H9 (cell line): ENCODE measurements around the gene STX2. TPM values are rescaled to one million over a fixed set of nuclear protein-coding genes. Genes with fewer than 3 reads are reported as not detected.

Experiments used
- DNase-seq: peaks from one replicate; pipeline ENCODE4 v3.0.0-alpha.2; 2017
- H2AFZ ChIP-seq: one replicate; pipeline ENCODE4 v1.6.1; 2013; ENCODE audit warnings: mild to moderate bottlenecking, low read length, control low read depth, moderate library complexity
- H2AK5ac ChIP-seq: 2 replicates; pipeline ENCODE4 v1.6.1; 2013; ENCODE audit warnings: low read length, control low read depth, mixed read lengths; ENCODE audit not compliant: insufficient read length
- H2BK120ac ChIP-seq: one replicate; pipeline ENCODE4 v1.6.1; 2013; ENCODE audit warnings: low read depth, mild to moderate bottlenecking, low read length, control low read depth, inconsistent platforms; ENCODE audit not compliant: poor library complexity, severe bottlenecking
- H2BK12ac ChIP-seq: 2 replicates; pipeline ENCODE4 v1.6.1; 2013; ENCODE audit warnings: low read length, control low read depth, mixed read lengths, low read depth; ENCODE audit not compliant: insufficient read length
- H2BK15ac ChIP-seq: 2 replicates; pipeline ENCODE4 v1.6.1; 2013; ENCODE audit warnings: low read depth, low read length, control low read depth
- H2BK20ac ChIP-seq: one replicate; pipeline ENCODE4 v1.6.1; 2013; ENCODE audit warnings: low read depth, mild to moderate bottlenecking, low read length, control low read depth, inconsistent platforms; ENCODE audit not compliant: poor library complexity, severe bottlenecking
- H2BK5ac ChIP-seq: 2 replicates; pipeline ENCODE4 v1.6.1; 2013; ENCODE audit warnings: low read length, control low read depth, mixed read lengths; ENCODE audit not compliant: insufficient read length
- H3K14ac ChIP-seq: 2 replicates; pipeline ENCODE4 v1.6.1; 2013; ENCODE audit warnings: low read length, control low read depth; ENCODE audit not compliant: insufficient read depth
- H3K18ac ChIP-seq: 2 replicates; pipeline ENCODE4 v1.6.1; 2013; ENCODE audit warnings: low read depth, mild to moderate bottlenecking, mixed read lengths, low read length, control low read depth; ENCODE audit not compliant: insufficient read length
- H3K23ac ChIP-seq: 2 replicates; pipeline ENCODE4 v1.6.1; 2013; ENCODE audit warnings: low read length, control low read depth, mixed read lengths, low read depth; ENCODE audit not compliant: insufficient read length
- H3K23me2 ChIP-seq: 2 replicates; pipeline ENCODE4 v1.6.1; 2013; ENCODE audit warnings: low read depth, mild to moderate bottlenecking, mixed read lengths, low read length, control low read depth; ENCODE audit not compliant: insufficient read length, poor library complexity, severe bottlenecking
- H3K27ac ChIP-seq: 2 replicates; pipeline ENCODE4 v1.5.1; 2013; ENCODE audit warnings: low read length, control low read depth, mixed read lengths, low read depth; ENCODE audit not compliant: insufficient read length
- H3K27me3 ChIP-seq: 2 replicates; pipeline ENCODE4 v1.6.1; 2013; ENCODE audit warnings: low read length, control low read depth, inconsistent platforms; ENCODE audit not compliant: insufficient read depth
- H3K4ac ChIP-seq: 2 replicates; pipeline ENCODE4 v1.6.1; 2013; ENCODE audit warnings: low read depth, mild to moderate bottlenecking, control low read depth, inconsistent platforms, low read length, moderate library complexity
- H3K4me1 ChIP-seq: 2 replicates; pipeline ENCODE4 v1.6.1; 2013; ENCODE audit warnings: low read length, control low read depth, inconsistent platforms; ENCODE audit not compliant: insufficient read depth
- H3K4me2 ChIP-seq: 2 replicates; pipeline ENCODE4 v1.6.1; 2013; ENCODE audit warnings: low read length, control low read depth, mixed read lengths; ENCODE audit not compliant: insufficient read length, insufficient read depth
- H3K56ac ChIP-seq: 2 replicates; pipeline ENCODE4 v1.6.1; 2013; ENCODE audit warnings: low read depth, mild to moderate bottlenecking, mixed read lengths, low read length, control low read depth; ENCODE audit not compliant: insufficient read length
- H3K79me1 ChIP-seq: 2 replicates; pipeline ENCODE4 v1.6.1; 2013; ENCODE audit warnings: low read depth, mild to moderate bottlenecking, moderate library complexity, low read length, control low read depth, inconsistent platforms; ENCODE audit not compliant: insufficient read depth, poor library complexity, severe bottlenecking
- H3K79me2 ChIP-seq: 2 replicates; pipeline ENCODE4 v1.6.1; 2013; ENCODE audit warnings: low read length, control low read depth, inconsistent platforms; ENCODE audit not compliant: insufficient read depth
- H3K9ac ChIP-seq: 2 replicates; pipeline ENCODE4 v1.6.1; 2013; ENCODE audit warnings: low read length, control low read depth, mixed read lengths; ENCODE audit not compliant: insufficient read length; ENCODE audit errors: extremely low read depth
- H3K9me3 ChIP-seq: one replicate; pipeline ENCODE4 v1.6.1; 2013; ENCODE audit warnings: low read depth, low read length, inconsistent platforms; ENCODE audit not compliant: control insufficient read depth
- H3T11ph ChIP-seq: one replicate; pipeline ENCODE4 v1.6.1; 2013; ENCODE audit warnings: mild to moderate bottlenecking, low read length, control low read depth, inconsistent platforms
- H4K20me1 ChIP-seq: one replicate; pipeline ENCODE4 v1.6.1; 2013; ENCODE audit not compliant: control insufficient read depth, insufficient read length, insufficient read depth
- H4K5ac ChIP-seq: 2 replicates; pipeline ENCODE4 v1.6.1; 2013; ENCODE audit warnings: low read depth, mild to moderate bottlenecking, mixed read lengths, low read length, control low read depth; ENCODE audit not compliant: insufficient read length
- H4K8ac ChIP-seq: replicated peaks from 2 replicates; pipeline ENCODE4 v1.6.1; 2013; ENCODE audit warnings: low read length, control low read depth, mixed read lengths, low read depth; ENCODE audit not compliant: insufficient read length
- H4K91ac ChIP-seq: 2 replicates; pipeline ENCODE4 v1.6.1; 2013; ENCODE audit warnings: low read depth, mild to moderate bottlenecking, moderate library complexity, mixed read lengths, low read length, control low read depth; ENCODE audit not compliant: insufficient read length
- H3K27ac Mint-ChIP-seq, 3 experiments: 2 replicates in 2 of 3; 3 replicates in 1 of 3; pipeline ENCODE4 v1.8.0; 2020 to 2021; ENCODE audit warnings: mixed read lengths in 3 of 3, mild to moderate bottlenecking in 1 of 3, moderate library complexity in 1 of 3
- H3K27me3 Mint-ChIP-seq: 2 replicates; pipeline ENCODE4 v1.8.0; 2021; ENCODE audit warnings: low read depth, mild to moderate bottlenecking, moderate library complexity, mixed read lengths
- H3K36me3 Mint-ChIP-seq, 3 experiments: 2 replicates in 2 of 3; 3 replicates in 1 of 3; pipeline ENCODE4 v1.8.0; 2020 to 2021; ENCODE audit warnings: low read depth in 3 of 3, mixed read lengths in 3 of 3; ENCODE audit not compliant: insufficient read depth in 1 of 3
- H3K4me1 Mint-ChIP-seq, 2 experiments: 2 replicates each; pipeline ENCODE4 v1.8.0; 2020; ENCODE audit warnings: mixed read lengths in 2 of 2
- H3K4me3 Mint-ChIP-seq, 2 experiments: 2 replicates in 1 of 2; 3 replicates in 1 of 2; pipeline ENCODE4 v1.8.0; 2020 to 2021; ENCODE audit warnings: mild to moderate bottlenecking in 2 of 2, mixed read lengths in 2 of 2, moderate library complexity in 1 of 2
- H3K9me3 Mint-ChIP-seq, 2 experiments: 2 replicates in 1 of 2; 3 replicates in 1 of 2; pipeline ENCODE4 v1.8.0; 2020; ENCODE audit warnings: mild to moderate bottlenecking in 2 of 2, mixed read lengths in 2 of 2, moderate library complexity in 1 of 2
- CTCF ChIP-seq: fragments of 200-600 bp; sonication (generic); conservative IDR thresholded peaks from 3 replicates; pipeline ENCODE4 v1.8.0; 2021; ENCODE audit warnings: antibody characterized with exemption, mild to moderate bottlenecking
- WGBS: extraction: QIAGEN DNeasy Blood & Tissue Kit; methylation state at CpG from one replicate; pipeline ENCODE4 v1.1.7; 2013; ENCODE audit warnings: missing lambda C conversion rate, low lambda C conversion rate, mixed read lengths; ENCODE audit not compliant: insufficient read length; ENCODE audit errors: extremely low coverage; 5-methylcytosine and 5-hydroxymethylcytosine counted together
- total RNA-seq: library from RNA; stranded (reverse); gene quantifications from 2 replicates; pipeline ENCODE4 v1.2.1, GENCODE V29; 2021

STX2 gene
- total RNA-seq, 1 experiment from 2014 or later, result 19.4 TPM

- Histone ChIP-seq H3K9me3 (no peaks in the 10 kb centered on the region), H3K9ac (no peak overlapping the region), H2BK12ac (no peak overlapping the region), H4K20me1 (peaks cover 4% of the 10 kb centered on the region), H4K91ac (no peak overlapping the region), H3K56ac (no peak overlapping the region), H3T11ph (no peak overlapping the region), H3K18ac (peak overlapping the region; percentile 41), H2BK120ac (no peak overlapping the region), H3K4ac (no peak overlapping the region), H3K79me2 (peaks cover 2% of the 10 kb centered on the region; the same call in 1 of the 2 replicates), H4K8ac (no peak overlapping the region), H2AFZ (no peak overlapping the region), H3K14ac (no peak overlapping the region), H4K5ac (peak overlapping the region; percentile 33), H3K27me3 (no peaks in the 10 kb centered on the region), H3K4me1 (no peaks in the 10 kb centered on the region), H3K4me2 (no peak overlapping the region), H2AK5ac (no peak overlapping the region), H3K79me1 (no peaks in the 10 kb centered on the region), H3K23me2 (no peaks in the 10 kb centered on the region), H2BK15ac (no peak overlapping the region), H2BK20ac (no peak overlapping the region), H3K23ac (no peak overlapping the region), H3K27ac (no peak overlapping the region), H2BK5ac (no peak overlapping the region)
- Mint-ChIP-seq H3K4me1 (peaks cover 39 to 44% of the 10 kb centered on the region in 2 experiments), H3K27ac (peak overlapping the region; percentile 6 to 87 (median 73); a peak in 5 of 7 replicates), H3K36me3 (peaks cover 26 to 37% (median 34%) of the 10 kb centered on the region in 3 experiments; a peak in 6 of 7 replicates), H3K9me3 (no peaks in the 10 kb centered on the region), H3K4me3 (no peak overlapping the region), H3K27me3 (no peaks in the 10 kb centered on the region; the same call in none of the 2 replicates)
- no peak for DNase-seq
- no CpG with 5 or more reads among the region's 13 CpGs for WGBS
- no peak for TF ChIP-seq CTCF
These were observed 40.2 kb upstream of the STX2 start for GRCh38 chr12:130879212-130879686.
